GM21576 (cell line): Measurements from ENCODE around the gene TSKU.
"Not testable (repeated sequence)": the region's sequence is repeated elsewhere in the genome, so short reads cannot be mapped to it uniquely, and the experiment has no call there.

Experiments used
- ATAC-seq: cut with Tn5 transposase; IDR thresholded peaks from one replicate; pipeline ENCODE4 v1.9.1; 2021; ENCODE audit warnings: mild to moderate bottlenecking, moderate library complexity; ENCODE audit not compliant: unreplicated experiment

Gene TSKU

DNA sequence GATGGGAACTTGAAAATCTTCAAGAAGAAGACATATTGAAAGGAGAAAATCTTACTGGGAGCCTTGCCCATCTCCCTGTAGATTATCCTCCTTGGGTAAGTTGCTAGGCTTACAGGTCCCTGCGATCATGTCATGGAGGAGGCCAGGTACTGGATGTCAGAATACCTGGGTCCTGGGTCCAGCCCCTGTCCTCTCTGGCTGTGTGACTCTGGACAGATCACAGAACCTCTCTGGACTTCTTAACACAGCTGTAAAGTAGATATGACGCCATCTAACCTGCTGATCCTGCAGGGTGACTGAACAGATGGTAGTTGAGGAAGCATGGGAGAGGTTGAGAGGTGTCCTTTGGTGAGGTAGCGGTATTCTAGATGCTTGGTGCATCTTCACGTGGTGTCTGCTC, 4.1 kb downstream of the TSKU start:
- no peak for ATAC-seq

DNA sequence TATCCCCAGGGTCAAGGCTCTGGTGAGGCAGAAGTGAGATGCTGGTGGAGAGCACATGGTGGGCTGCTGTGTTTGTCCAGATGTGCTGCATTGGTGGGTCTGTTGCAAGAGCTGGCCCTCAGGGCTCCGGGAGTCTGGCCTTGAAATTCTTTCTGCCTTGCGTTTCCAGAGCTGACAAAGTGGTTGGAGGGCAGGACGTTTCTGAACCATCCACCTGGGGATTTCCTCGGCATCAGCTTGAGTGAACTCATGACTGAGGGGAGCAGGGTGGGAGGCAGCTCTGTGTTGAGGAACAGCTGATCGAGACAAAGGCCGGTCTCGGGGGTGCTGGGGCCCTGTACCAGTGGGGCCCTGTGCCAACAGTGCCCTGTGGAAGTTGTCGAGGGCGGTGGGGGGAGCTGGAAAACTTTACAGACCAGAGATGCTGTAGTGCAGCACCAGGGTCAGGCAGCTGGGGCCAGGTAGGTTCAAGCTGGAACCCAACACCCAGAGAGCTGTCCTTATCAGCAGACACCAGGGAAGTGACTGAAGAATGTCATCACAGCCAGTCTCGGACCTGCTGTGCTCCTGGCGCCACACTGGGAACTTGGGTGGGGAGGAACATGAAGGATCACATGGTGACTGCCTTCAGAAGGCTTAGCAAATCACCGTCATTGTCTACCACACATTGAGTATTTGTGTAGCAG, 4.9 kb downstream of the TSKU start:
- ATAC-seq = no peak

DNA sequence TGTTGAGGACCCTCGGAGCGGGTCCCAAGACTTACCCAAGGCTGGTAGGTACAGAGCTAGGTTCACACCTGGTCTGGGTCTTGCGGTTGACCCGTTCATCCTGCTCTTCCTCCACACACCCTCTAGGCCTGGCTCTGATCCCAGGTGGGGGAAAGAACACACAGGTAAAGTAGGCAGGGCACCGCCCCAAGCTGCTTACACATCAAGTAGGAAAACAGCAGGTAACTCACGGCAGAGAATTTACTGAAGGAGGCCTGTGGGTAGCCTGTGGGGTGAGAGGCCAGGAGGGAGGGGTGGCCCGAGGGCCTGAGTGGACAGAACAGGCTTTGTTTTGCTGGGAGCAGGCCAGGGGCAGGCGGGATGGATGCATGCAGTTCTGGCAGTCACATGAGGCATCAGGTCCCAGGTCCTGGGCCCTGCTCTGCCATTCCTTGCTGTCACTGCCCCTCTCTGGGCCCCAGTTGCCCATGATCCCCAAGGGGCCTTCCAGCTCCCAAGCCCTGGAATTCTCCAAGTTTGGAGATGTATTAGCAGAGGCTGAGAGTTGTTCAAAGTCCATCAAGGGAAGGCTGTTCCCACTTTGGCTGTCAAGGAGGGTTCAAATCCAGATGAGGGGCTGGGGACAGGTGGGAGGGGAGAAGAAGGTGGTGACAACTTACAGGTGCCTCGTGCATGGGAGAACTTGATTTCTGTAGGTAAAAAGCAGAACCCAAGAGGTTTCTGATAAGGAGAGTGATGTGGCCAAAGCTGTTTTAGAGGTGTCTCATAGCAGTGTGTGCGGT, 5.7 kb downstream of the TSKU start:
- no peak for ATAC-seq

DNA sequence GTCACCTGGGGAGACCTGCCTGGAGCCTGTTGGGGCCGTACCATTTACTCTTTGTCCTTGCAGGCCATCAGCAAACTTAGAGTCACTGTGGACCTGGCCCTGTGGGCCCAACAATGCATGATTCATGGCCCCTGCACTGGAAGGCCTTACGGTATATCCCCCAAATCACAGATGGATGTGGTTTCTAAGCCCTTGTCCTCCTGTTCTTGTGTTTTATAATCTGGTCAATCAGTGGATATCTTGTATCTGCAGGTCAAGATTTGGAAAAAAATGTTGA, 6.2 kb downstream of the TSKU start:
- ATAC-seq = no peak

DNA sequence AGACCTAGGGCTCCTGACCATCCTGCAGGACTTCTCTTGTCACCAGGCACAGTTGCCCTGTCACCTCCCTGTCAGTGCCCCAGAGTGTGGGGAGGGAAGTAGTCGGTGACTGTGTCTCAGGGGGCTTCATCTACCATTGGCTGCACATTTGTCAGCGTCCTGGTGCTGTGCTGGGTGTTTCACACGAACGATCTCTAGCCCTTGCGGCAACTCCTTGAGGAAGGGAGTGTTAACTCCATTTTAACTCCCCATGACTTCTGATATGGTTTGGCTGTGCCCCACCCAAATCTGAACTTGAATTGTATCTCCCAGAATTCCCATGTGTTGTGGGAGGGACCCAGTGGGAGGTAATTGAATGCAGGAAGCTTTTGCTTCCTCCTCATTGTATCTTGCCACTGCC, 7.1 kb downstream of the TSKU start:
- no peak for ATAC-seq

DNA sequence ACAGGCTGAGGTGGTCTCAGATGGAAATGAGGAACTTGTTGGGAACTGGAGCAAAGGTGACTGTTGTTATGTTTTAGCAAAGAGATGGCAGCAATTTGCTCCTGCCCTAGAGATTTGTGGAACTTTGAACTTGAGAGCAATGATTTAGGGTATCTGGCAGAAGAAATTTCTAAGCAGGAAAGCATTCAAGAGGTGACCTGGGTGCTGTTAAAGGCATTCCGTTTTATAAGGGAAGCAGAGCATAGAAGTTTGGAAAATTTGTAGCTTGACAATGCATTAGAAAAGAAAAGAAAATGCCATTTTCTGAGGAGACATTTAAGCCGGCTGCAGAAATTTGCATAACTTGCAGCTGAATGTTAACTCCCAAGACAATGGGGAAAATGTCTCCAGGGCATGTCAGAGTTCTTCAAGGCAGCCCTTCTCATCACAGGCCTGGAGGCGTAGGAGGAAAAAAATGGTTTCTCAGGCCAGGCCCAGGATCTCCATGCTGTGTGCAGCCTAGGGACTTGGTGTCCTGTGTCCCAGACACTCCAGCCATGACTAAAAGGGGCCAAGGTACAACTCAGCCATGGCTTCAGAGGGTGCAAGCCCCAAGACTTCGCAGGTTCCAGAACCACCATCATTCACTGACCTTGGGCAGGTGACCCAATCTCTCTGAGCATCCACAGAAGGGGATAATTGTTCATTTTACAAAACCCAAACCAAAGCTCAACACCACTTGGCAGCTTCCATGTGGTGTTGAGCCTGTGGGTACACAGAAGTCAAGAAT, 8.0 kb downstream of the TSKU start:
- ATAC-seq = not testable (repeated sequence)

DNA sequence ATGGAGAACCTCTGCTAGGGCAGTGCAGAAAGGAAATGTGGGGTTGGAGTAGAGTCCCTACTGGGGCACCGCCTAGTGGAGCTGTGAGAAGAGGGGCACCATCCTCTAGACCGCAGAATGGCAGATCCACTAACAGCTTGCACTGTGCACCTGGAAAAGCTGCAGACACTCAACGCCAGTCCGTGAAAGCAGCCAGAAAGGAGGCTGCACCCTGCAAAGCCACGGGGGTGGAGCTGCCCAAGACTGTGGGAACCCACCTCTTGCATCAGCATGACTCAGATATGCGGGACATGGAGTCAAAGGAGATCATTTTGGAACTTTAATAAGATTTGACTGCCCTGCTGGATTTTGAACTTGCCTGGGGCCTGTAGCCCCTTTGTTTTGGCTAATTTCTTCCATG, 8.7 kb downstream of the TSKU start:
- no peak for ATAC-seq

DNA sequence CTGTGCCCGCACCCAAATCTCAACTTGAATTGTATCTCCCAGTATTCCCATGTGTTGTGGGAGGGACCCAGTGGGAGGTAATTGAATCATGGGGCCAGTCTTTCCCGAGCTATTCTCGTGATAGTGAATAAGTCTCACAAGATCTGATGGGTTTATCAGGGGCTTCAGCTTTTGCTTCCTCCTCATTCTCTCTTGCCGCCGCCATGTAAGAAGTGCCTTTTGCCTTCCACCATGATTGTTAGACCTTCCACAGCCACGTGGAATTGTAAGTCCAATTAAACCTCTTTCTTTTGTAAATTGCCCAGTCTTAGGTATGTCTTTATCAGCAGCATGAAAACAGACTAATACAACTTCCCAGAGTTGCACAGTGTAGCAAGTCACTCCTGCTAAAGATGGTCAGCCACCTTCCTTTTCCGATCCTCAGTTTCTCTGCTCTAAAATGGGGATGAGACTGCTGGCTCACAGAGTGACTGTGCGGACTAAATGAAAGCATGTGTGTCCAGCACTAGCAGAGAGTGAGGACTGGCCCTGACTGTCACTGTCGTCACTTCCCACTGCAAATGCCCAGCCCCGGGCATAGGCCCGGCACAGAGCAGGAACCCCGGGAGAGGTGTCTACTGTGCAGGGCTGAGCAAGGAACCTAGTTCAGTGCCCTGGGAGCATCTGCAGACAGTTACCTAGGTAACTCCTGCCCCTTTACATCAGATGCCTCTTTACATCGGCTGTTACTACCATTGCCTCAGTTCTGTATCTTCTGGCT, 9.5 kb downstream of the TSKU start:
- no peak for ATAC-seq

DNA sequence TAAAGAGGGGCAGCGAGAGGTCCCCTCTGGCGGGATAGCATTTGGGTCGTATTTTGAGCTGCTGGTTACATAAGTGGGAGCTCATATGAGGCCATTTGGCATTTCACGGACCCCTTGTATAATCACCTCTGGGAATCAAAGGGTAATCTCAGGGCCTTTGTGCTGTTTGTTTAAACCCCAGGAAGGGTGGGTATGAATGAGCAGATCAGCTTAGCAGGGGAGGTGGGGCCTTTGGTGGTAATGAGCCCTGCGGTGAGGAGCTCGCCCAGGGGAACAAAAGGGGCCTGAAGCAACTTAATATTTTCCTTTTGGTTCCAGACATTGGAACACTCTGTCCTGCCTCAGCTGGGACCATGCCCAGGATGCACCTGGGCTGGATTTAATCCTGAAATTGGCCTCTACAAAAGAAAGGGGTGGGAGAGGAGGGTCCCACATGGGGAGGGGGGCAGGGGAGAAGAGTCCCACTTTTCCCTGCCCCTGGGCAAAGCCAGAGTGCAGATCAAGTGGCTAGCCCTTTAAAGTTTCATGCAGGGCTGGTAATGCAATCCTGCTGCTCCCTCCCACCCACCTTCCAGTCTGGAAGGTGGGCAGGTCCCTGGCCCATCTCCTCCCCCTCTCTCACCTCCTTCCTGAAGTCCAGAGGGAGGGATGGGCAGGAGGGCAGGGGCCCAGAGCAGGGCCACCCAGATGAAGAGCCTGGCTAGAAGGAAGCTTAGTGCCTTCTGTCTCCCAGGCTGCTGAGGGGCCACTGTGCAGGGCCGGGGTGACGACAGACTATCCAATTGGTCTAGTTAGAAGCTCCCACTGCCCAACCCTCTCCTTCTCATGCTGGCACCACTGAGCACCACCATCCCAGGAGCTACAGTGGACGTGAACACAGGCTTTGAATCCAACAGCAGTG, 10.5 kb downstream of the TSKU start:
- ATAC-seq = no peak

DNA sequence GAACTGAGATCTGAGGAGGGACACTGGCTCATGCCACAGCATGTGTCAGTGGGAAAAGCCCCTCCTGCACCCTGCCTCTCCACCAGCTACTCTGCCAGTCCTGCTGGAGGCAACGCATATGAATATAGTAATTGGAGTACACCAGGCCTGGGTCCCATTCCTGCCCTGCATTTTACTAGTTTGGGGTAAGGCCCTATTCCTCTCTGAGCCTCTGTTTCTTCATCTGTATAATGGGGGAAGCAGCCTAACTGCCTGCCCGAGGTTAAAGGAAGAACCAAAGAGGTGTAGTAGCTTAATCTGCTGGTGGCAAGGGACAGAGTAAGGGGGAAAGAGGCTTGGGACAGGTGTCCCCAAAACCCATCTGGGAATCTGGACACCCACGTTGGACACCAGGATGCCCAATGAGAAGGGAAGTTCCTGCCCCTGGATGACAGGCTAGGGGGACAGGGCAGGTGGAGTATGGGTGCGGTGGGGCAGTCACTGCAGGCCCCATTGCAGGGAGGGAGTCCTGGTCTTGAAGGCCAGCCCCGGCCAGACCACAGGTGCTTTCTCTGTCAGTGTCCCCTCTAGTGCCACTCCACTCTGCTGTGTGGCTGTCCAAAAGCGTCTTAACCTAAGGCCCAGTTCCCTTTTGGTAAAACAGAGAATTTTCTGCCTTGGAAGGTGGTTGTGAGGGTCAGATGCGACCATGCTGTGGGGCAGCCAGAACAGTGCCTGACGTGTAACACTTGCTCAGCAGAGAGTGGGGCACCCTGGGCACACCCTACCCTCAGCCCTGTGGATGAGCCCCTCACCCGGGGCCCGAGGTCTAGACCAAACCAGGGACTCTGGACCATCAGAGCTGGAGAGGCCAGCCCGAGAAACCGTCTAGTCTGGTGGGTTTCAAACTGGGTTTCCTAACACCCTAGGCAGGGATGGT, 11.5 kb downstream of the TSKU start:
- no peak for ATAC-seq

DNA sequence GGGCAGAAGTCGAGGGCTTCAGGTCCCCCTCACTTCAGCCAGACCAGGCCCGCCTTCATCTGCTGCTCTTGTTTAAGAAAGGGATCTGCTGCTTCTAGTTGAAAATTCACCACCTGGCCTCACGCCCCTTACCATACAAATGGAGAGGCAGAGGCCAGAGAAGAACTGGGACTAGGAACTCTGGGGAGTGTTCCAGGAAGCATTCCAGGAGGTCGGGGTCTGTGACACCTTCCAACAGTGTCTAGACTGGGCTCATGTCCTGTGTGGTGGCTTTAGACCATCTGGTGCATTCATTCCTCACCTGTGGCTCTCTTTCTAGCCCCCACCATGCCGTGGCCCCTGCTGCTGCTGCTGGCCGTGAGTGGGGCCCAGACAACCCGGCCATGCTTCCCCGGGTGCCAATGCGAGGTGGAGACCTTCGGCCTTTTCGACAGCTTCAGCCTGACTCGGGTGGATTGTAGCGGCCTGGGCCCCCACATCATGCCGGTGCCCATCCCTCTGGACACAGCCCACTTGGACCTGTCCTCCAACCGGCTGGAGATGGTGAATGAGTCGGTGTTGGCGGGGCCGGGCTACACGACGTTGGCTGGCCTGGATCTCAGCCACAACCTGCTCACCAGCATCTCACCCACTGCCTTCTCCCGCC, 12.3 kb downstream of the TSKU start:
- ATAC-seq = no peak

DNA sequence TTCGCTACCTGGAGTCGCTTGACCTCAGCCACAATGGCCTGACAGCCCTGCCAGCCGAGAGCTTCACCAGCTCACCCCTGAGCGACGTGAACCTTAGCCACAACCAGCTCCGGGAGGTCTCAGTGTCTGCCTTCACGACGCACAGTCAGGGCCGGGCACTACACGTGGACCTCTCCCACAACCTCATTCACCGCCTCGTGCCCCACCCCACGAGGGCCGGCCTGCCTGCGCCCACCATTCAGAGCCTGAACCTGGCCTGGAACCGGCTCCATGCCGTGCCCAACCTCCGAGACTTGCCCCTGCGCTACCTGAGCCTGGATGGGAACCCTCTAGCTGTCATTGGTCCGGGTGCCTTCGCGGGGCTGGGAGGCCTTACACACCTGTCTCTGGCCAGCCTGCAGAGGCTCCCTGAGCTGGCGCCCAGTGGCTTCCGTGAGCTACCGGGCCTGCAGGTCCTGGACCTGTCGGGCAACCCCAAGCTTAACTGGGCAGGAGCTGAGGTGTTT, 12.8 kb downstream of the TSKU start:
- no peak for ATAC-seq

DNA sequence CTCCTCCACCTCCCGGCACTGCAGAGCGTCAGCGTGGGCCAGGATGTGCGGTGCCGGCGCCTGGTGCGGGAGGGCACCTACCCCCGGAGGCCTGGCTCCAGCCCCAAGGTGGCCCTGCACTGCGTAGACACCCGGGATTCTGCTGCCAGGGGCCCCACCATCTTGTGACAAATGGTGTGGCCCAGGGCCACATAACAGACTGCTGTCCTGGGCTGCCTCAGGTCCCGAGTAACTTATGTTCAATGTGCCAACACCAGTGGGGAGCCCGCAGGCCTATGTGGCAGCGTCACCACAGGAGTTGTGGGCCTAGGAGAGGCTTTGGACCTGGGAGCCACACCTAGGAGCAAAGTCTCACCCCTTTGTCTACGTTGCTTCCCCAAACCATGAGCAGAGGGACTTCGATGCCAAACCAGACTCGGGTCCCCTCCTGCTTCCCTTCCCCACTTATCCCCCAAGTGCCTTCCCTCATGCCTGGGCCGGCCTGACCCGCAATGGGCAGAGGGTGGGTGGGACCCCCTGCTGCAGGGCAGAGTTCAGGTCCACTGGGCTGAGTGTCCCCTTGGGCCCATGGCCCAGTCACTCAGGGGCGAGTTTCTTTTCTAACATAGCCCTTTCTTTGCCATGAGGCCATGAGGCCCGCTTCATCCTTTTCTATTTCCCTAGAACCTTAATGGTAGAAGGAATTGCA, 13.5 kb downstream of the TSKU start:
- ATAC-seq = no peak

DNA sequence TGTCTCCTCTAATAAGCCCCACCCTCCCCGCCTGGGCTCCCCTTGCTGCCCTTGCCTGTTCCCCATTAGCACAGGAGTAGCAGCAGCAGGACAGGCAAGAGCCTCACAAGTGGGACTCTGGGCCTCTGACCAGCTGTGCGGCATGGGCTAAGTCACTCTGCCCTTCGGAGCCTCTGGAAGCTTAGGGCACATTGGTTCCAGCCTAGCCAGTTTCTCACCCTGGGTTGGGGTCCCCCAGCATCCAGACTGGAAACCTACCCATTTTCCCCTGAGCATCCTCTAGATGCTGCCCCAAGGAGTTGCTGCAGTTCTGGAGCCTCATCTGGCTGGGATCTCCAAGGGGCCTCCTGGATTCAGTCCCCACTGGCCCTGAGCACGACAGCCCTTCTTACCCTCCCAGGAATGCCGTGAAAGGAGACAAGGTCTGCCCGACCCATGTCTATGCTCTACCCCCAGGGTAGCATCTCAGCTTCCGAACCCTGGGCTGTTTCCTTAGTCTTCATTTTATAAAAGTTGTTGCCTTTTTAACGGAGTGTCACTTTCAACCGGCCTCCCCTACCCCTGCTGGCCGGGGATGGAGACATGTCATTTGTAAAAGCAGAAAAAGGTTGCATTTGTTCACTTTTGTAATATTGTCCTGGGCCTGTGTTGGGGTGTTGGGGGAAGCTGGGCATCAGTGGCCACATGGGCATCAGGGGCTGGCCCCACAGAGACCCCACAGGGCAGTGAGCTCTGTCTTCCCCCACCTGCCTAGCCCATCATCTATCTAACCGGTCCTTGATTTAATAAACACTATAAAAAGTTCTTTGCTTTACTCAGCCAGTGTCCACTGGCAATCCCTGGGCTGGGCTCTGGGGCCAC, 14.4 kb downstream of the TSKU start:
- no peak for ATAC-seq

DNA sequence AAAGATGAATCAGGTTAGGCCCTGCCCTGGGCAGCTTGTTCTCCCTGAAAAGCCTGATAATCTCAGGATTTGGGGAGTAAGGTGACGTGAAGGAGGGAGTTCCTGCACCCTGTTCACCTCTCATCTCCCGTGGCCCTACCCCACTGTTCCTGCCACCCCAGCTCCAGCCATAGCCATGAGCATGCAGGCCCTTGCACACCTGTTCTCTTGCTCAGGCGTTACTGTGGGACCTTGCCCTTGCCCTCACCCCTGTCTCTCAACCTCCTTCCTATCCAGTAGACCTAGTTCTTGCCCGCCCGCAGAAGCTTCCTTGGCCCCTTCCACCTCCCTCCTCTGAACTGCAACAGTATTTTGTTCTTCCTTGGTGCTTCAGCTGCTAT, 15.0 kb downstream of the TSKU start:
- ATAC-seq = no peak

DNA sequence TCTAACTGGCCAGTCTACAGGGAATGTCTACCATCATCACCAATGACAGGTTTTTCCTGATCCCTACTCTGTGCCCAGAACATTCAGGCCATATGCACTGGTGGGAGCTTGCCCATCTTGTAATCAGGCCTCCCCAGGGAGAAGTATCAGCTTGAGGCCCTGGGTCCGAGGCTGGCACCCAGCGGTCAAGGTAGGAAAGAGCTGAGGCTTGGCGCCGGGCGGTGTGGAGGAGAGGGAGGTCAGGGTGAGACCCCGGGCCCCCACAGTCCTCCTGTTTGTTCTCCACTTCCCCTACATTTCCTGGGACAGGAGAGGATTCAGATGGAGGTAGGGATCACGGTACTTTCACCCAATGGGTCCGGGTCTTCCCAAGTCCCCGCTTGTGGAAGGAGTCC, 15.5 kb downstream of the TSKU start:
- no peak for ATAC-seq
